K562 (cell line): Measurements from ENCODE around the gene LDLRAD3. TPM values are rescaled to one million over a fixed set of nuclear protein-coding genes. Genes with fewer than 3 reads are reported as not detected.

Source experiments
- ATAC-seq: fragments of 200-7000 bp; cut with Tn5 transposase; 3 replicates; pipeline ENCODE4 v1.9.1; 2020; ENCODE audit warnings: moderate library complexity
- BruUV-seq: library from RNA; stranded (reverse); fragments of 400-500 nt; replicated peaks from 2 replicates; lab custom pipeline; 2021; lab: Mats Ljungman, UMichigan
- CTCF ChIA-PET: fragments of 300-600 bp; formaldehyde crosslinking; extraction: SDS; loops from one replicate; lab custom pipeline; 2021; ENCODE audit warnings: low intra/inter-chr PET ratio; lab: Yijun Ruan, JAX
- POLR2A ChIA-PET: fragments of 300-600, 350-650 bp; sonication (Branson Sonifier 250); formaldehyde crosslinking; extraction: SDS; loops from one replicate; lab custom pipeline; 2021; ENCODE audit warnings: antibody characterized with exemption, inconsistent platforms; lab: Yijun Ruan, JAX
- DNase-seq, 4 experiments: peaks; one replicate each; pipeline versions ENCODE4 v3.0.0 to v3.0.0-alpha.2; 2011 to 2018; ENCODE audit warnings: low spot score in 3 of 4, mixed read lengths in 3 of 4; ENCODE audit errors: extremely low read depth in 1 of 4
- FAIRE-seq: peaks from 2 replicates; lab custom pipeline; 2011; peaks lifted over from hg19 to GRCh38; lab: Jason Lieb, UNC
- H2AFZ ChIP-seq: 2 replicates; pipeline ENCODE4 v1.6.0; 2011; ENCODE audit warnings: low read depth, low read length, control low read depth, inconsistent platforms
- H3K27ac ChIP-seq: fragments of 200-600 bp; 3 replicates; pipeline ENCODE4 v1.8.0; 2011; ENCODE audit warnings: low read depth, mild to moderate bottlenecking, control low read depth, inconsistent platforms, low read length, moderate library complexity, mixed read lengths; ENCODE audit errors: extremely low read depth
- H3K27me3 ChIP-seq, 2 experiments: fragments of 300-600 bp in 1 of 2; 2 replicates in 1 of 2; 3 replicates in 1 of 2; pipeline versions ENCODE4 v1.6.0 to v1.8.0; 2011; ENCODE audit warnings: inconsistent platforms in 2 of 2, low read length in 2 of 2, mild to moderate bottlenecking in 1 of 2, mixed read lengths in 1 of 2, moderate library complexity in 1 of 2; ENCODE audit not compliant: control insufficient read depth in 2 of 2, insufficient read depth in 2 of 2
- H3K36me3 ChIP-seq: fragments of 300-600 bp; 3 replicates; pipeline ENCODE4 v1.8.0; 2011; ENCODE audit warnings: mild to moderate bottlenecking, low read length, inconsistent platforms; ENCODE audit not compliant: control insufficient read depth, insufficient read depth
- H3K4me1 ChIP-seq, 2 experiments: fragments of 200-600 bp in 1 of 2; replicated peaks in 1 of 2; 2 replicates in 1 of 2; 3 replicates in 1 of 2; pipeline versions ENCODE4 v1.5.1 to v1.8.0; 2011; ENCODE audit warnings: inconsistent platforms in 2 of 2, low read length in 2 of 2, mild to moderate bottlenecking in 1 of 2, mixed read lengths in 1 of 2, moderate library complexity in 1 of 2; ENCODE audit not compliant: control insufficient read depth in 2 of 2, insufficient read depth in 2 of 2
- H3K4me2 ChIP-seq: 2 replicates; pipeline ENCODE4 v1.6.1; 2011; ENCODE audit warnings: low read length, control low read depth, inconsistent platforms, mixed read lengths; ENCODE audit not compliant: insufficient read depth
- H3K4me3 ChIP-seq: fragments of 200-600 bp; sonication (generic), shearing (Covaris generic); 2 replicates; pipeline ENCODE4 v1.5.1; 2016; ENCODE audit warnings: control low read depth, inconsistent platforms
- H3K79me2 ChIP-seq: fragments of 200-600 bp; 3 replicates; pipeline ENCODE4 v1.8.0; 2011; ENCODE audit warnings: low read length, inconsistent platforms; ENCODE audit not compliant: control insufficient read depth, insufficient read depth
- H3K9ac ChIP-seq, 2 experiments: 2 replicates each; pipeline versions ENCODE4 v1.6.0 to v1.6.1; 2011; ENCODE audit warnings: low read depth in 2 of 2, low read length in 2 of 2, control low read depth in 1 of 2, inconsistent platforms in 1 of 2, mild to moderate bottlenecking in 1 of 2, mixed read lengths in 1 of 2; ENCODE audit not compliant: insufficient read depth in 1 of 2
- H3K9me1 ChIP-seq: one replicate; pipeline ENCODE4 v1.6.0; 2011; ENCODE audit warnings: inconsistent platforms, mild to moderate bottlenecking, low read length, moderate library complexity; ENCODE audit not compliant: control insufficient read depth, insufficient read depth
- H3K9me3 ChIP-seq: replicated peaks from 2 replicates; pipeline ENCODE4 v1.5.1; 2011; ENCODE audit warnings: low read depth, low read length, inconsistent platforms; ENCODE audit not compliant: control insufficient read depth, insufficient read depth
- H4K20me1 ChIP-seq: replicated peaks from 2 replicates; pipeline ENCODE4 v1.6.1; 2011; ENCODE audit warnings: low read length, inconsistent platforms, mixed read lengths; ENCODE audit not compliant: control insufficient read depth, insufficient read depth
- ELF2 ChIP-seq: fragments of 250-450 bp; sonication (Bioruptor Pico); IDR thresholded peaks from 2 replicates; pipeline ENCODE4 v1.5.0; 2021; ENCODE audit warnings: mild to moderate bottlenecking
- FOS ChIP-seq: IDR thresholded peaks from 3 replicates; pipeline ENCODE4 v1.6.1; 2011; ENCODE audit not compliant: insufficient read length; ENCODE audit errors: extremely low read depth
- MTA3 ChIP-seq: fragments of 450-650 bp; formaldehyde crosslinking; IDR thresholded peaks from 2 replicates; pipeline ENCODE4 v1.6.1; 2017; ENCODE audit warnings: mild to moderate bottlenecking, borderline replicate concordance
- NR2C2 ChIP-seq, 2 experiments: fragments of 200-800 bp in 1 of 2; sonication (Bioruptor generic) in 1 of 2; sonication (generic) in 1 of 2; formaldehyde crosslinking in 1 of 2; IDR thresholded peaks; 2 replicates each; pipeline versions ENCODE4 v1.6.1 to v1.8.0; 2016 to 2022; ENCODE audit warnings: mild to moderate bottlenecking in 1 of 2, missing compliant biosample characterization in 1 of 2, missing genetic modification characterization in 1 of 2, missing genetic modification reagents in 1 of 2
- REST ChIP-seq, 2 experiments: fragments of 450-650 bp; formaldehyde crosslinking in 1 of 2; IDR thresholded peaks; 2 replicates each; pipeline versions ENCODE4 v1.4.0 to v1.6.1; 2014 to 2020; ENCODE audit warnings: mild to moderate bottlenecking in 2 of 2, borderline replicate concordance in 1 of 2, low read depth in 1 of 2
- SMARCA5 ChIP-seq: fragments of 450-650 bp; IDR thresholded peaks from 2 replicates; pipeline ENCODE4 v1.6.1; 2016
- SRSF9 ChIP-seq: fragments of 200-400 bp; formaldehyde crosslinking; IDR thresholded peaks from 2 replicates; pipeline ENCODE4 v1.6.1; 2017; ENCODE audit warnings: low read depth, low read length, borderline replicate concordance
- WGBS: fragments of 100-300 bp; shearing (Covaris generic); methylation state at CpG from one replicate; pipeline ENCODE4 v1.1.6; 2016; ENCODE audit warnings: low coverage, mixed read lengths; ENCODE audit not compliant: insufficient coverage; ENCODE audit errors: missing lambda C conversion rate; 5-methylcytosine and 5-hydroxymethylcytosine counted together
- in situ Hi-C: fragments of 300-500 bp; cut with MboI; formaldehyde crosslinking; loops from 4 replicates; pipeline ENCODE4 v1.15.0; 2018; ENCODE audit warnings: inconsistent platforms, mixed read lengths
- intact Hi-C: fragments of 100-400 bp; cut with micrococcal nuclease; formaldehyde crosslinking; loops from 2 replicates; pipeline ENCODE4 v1.14.2; 2022
- polyA plus RNA-seq, 8 experiments: library from polyadenylated mRNA; depleted of rRNA in 4 of 8; stranded (reverse) in 5 of 8; unstranded in 3 of 8; fragments of >200 nt; fragmentation: Nextera tagmentation in 2 of 8; fragmentation: Illumina TruSeq in 1 of 8; extraction: Ambion mirVana in 2 of 8; extraction: Trizol in 1 of 8; gene quantifications; 2 replicates each; pipeline versions ENCODE4 v1.2.1 to v1.2.3, GENCODE V29; 2011 to 2014; ENCODE audit warnings: inconsistent platforms in 1 of 8, missing spikeins in 1 of 8
- total RNA-seq, 7 experiments: library from RNA; depleted of rRNA in 6 of 7; stranded (reverse); fragments of >200 nt in 6 of 7; fragmentation: Illumina TruSeq in 2 of 7; extraction: Trizol in 2 of 7; gene quantifications; 2 replicates each; pipeline versions ENCODE4 v1.2.1 to v1.2.3, GENCODE V29; 2011 to 2021; ENCODE audit warnings: low replicate concordance in 1 of 7
- TF ChIP-seq, protein P1 (sequence below): sonication (generic); formaldehyde crosslinking; IDR thresholded peaks from 2 replicates; pipeline ENCODE4 v1.9.0; 2022; ENCODE audit warnings: mild to moderate bottlenecking, missing genetic modification reagents
- TF ChIP-seq, protein P2 (sequence below): fragments of 450-650 bp; formaldehyde crosslinking; IDR thresholded peaks from 2 replicates; pipeline ENCODE4 v1.4.0; 2020; ENCODE audit warnings: mild to moderate bottlenecking, moderate library complexity

LDLRAD3 gene
- total and polyA plus RNA-seq, 9 of the 15 experiments (the other 6 are each of a cell fraction or from before 2014, with no cell fraction given) = 0.73 to 7.2 (median 3.5) TPM

- no peak for TF ChIP-seq REST (IDR thresholded peaks at IDR 0.05; ENCODE audit: borderline replicate concordance)
- TF ChIP-seq REST (CRISPR knock-in tag; IDR thresholded peaks at IDR 0.05; ENCODE audit: low read depth) = no peak
- no peak for TF ChIP-seq ELF2 (CRISPR knock-in tag)
Measured at GRCh38 chr11:35990170-35990569, 46.3 kb downstream of the LDLRAD3 start (continued).

DNA sequence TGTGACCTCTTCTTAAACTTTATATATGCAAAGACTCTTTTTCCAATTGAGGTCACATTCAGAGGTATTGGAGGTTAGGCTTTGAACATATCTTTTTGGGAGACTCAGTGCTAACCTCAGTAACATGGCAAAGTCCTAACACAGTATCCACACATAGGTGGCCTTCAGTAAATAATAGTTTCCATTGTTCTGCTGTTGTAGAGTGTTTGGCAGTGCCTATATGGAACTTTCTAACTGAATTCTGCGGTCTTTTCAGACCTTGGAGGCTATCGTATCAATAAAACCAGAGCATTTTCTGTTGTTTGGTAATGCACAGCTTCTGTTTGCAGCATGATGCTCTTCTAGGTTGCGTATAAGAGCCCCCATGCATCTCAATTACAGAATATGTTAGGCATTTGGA is 47.0 kb downstream of the LDLRAD3 start:
- no peaks in the 10 kb centered on the region for H3K9me3 ChIP-seq
- no TSS peak for BruUV-seq
- CTCF ChIA-PET = no interaction called here
- no peaks in the 10 kb centered on the region for H4K20me1 ChIP-seq
- FAIRE-seq = no peak
- H3K79me2 ChIP-seq = no peaks in the 10 kb centered on the region
- no peak for DNase-seq
- H2AFZ ChIP-seq = no peak overlapping the region
- intact Hi-C loops = no loop called here
- POLR2A ChIA-PET = no interaction called here
- H3K9ac ChIP-seq = no peak overlapping the region
- WGBS = 8% methylated on average over 3 of the region's 3 CpGs
- no peaks in the 10 kb centered on the region for H3K27me3 ChIP-seq
- H3K27ac ChIP-seq = no peak overlapping the region
- no peaks in the 10 kb centered on the region for H3K36me3 ChIP-seq
- no peaks in the 10 kb centered on the region for H3K4me1 ChIP-seq
- no peak for ATAC-seq
- no peak overlapping the region for H3K4me2 ChIP-seq
- in situ Hi-C loops = no loop called here
- no peak overlapping the region for H3K4me3 ChIP-seq
- no peaks in the 10 kb centered on the region for H3K9me1 ChIP-seq
- TF ChIP-seq NR2C2 (CRISPR knock-in tag; IDR thresholded peaks at IDR 0.05) (no peak), NR2C2 (tag; IDR thresholded peaks at IDR 0.05) (no peak), SRSF9 (no peak), FOS (no peak), MTA3 (no peak), SMARCA5 (no peak)
- TF ChIP-seq, protein P1, sequence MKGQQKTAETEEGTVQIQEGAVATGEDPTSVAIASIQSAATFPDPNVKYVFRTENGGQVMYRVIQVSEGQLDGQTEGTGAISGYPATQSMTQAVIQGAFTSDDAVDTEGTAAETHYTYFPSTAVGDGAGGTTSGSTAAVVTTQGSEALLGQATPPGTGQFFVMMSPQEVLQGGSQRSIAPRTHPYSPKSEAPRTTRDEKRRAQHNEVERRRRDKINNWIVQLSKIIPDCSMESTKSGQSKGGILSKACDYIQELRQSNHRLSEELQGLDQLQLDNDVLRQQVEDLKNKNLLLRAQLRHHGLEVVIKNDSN (CRISPR knock-in tag) = no peak
- TF ChIP-seq, protein P2, sequence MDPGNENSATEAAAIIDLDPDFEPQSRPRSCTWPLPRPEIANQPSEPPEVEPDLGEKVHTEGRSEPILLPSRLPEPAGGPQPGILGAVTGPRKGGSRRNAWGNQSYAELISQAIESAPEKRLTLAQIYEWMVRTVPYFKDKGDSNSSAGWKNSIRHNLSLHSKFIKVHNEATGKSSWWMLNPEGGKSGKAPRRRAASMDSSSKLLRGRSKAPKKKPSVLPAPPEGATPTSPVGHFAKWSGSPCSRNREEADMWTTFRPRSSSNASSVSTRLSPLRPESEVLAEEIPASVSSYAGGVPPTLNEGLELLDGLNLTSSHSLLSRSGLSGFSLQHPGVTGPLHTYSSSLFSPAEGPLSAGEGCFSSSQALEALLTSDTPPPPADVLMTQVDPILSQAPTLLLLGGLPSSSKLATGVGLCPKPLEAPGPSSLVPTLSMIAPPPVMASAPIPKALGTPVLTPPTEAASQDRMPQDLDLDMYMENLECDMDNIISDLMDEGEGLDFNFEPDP (CRISPR knock-in tag) = no peak
